22Rv1 (cell line): ENCODE measurements around the gene CAMK2G.

ENCODE experiments used
- CTCF ChIP-seq: fragments of 450-650 bp; IDR thresholded peaks from 2 replicates; pipeline ENCODE4 v1.5.1; 2017; ENCODE audit warnings: mild to moderate bottlenecking
- ZFX ChIP-seq: fragments of 450-650 bp; IDR thresholded peaks from 2 replicates; pipeline ENCODE4 v1.6.1; 2017; ENCODE audit warnings: antibody characterized with exemption, borderline replicate concordance

GRCh38 chr10:73780966-73781365, 93.4 kb downstream of the CAMK2G start:
- TF ChIP-seq CTCF (no peak), ZFX (no peak)
